GM13977 (cell line): Measurements from ENCODE around the gene ZBTB44.
"Not testable (repeated sequence)": the region's sequence is repeated elsewhere in the genome, so short reads cannot be mapped to it uniquely, and the experiment has no call there.

Source experiments
- DNase-seq: peaks from one replicate; pipeline ENCODE4 v3.0.0; 2012; ENCODE audit warnings: low spot score
- CTCF ChIP-seq: IDR thresholded peaks from 2 replicates; pipeline ENCODE4 v1.5.1; 2012; ENCODE audit warnings: mild to moderate bottlenecking, control low read depth; ENCODE audit not compliant: insufficient read depth; ENCODE audit errors: extremely low read depth, missing control alignments
- in situ Hi-C: fragments of 300-500 bp; cut with MboI; formaldehyde crosslinking; loops from one replicate; pipeline ENCODE4 v1.12.0; 2022; ENCODE audit warnings: low sequenced_read_pairs, low pct_unique_long_range_greater_than_20kb, mixed read lengths, inconsistent platforms; ENCODE audit not compliant: unreplicated experiment

The ZBTB44 gene

GRCh38 chr11:130201026-130201425, 113.7 kb downstream of the ZBTB44 start:
- in situ Hi-C loops, result loop anchor here (25.0 kb wide), 2 partner anchors 211 to 661 kb away; no protein-coding TSS in a partner anchor
- no peak for DNase-seq
- TF ChIP-seq CTCF, result no peak

- no peak for DNase-seq
- TF ChIP-seq CTCF, result no peak
- in situ Hi-C loops, result loop anchor here (25.0 kb wide), 2 partner anchors 213 to 663 kb away; no protein-coding TSS in a partner anchor
Observed at GRCh38 chr11:130199792-130200191, 114.9 kb downstream of the ZBTB44 start.

GRCh38 chr11:130198964-130199363, 115.8 kb downstream of the ZBTB44 start:
- no peak for DNase-seq
- in situ Hi-C loops, result no loop called here
- peak; percentile 7 for TF ChIP-seq CTCF

DNA sequence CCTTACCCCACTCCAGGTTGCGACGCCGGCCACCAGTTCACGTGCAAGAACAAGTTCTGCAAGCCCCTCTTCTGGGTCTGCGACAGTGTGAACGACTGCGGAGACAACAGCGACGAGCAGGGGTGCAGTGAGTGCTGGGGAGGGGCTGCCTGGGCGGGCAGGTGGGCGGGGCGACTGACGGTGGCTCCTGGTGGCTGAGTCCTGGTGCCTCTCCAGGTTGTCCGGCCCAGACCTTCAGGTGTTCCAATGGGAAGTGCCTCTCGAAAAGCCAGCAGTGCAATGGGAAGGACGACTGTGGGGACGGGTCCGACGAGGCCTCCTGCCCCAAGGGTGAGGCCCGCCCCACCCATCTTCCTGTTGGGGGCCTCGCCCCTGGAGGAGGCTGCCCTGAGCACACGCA, 116.4 kb downstream of the ZBTB44 start:
- no peak for DNase-seq
- TF ChIP-seq CTCF, result no peak
- in situ Hi-C loops, result no loop called here

DNA sequence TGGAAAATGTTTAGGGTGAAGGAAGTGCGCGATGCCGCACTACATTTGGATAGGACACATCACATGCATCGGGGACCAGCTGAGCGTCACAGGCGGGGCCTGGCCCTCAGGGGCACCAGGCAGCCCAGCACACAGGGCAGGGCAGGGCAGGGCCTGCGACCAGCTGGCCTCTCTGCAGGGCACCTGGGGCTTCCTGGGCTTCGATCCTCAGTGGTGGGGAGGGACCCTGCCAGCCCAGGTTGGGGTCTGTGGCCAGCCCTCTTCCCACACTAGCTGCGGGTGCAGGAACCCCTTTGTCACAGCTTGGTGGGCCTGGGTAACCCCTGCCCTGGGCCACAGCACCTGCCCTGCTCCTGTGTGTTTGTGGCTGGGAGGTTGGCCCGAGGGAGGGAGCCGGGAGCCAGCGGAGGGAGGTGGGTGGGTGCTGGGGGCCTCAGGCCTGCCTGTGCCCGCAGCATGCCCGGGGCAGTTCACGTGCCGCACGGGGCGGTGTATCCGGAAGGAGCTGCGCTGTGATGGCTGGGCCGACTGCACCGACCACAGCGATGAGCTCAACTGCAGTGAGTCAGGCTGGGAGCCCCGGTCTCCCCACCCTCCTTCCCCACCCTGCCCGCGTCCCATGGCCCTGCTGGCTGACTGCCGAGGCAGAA, 117.2 kb downstream of the ZBTB44 start:
- in situ Hi-C loops, result no loop called here
- no peak for TF ChIP-seq CTCF
- no peak for DNase-seq

DNA sequence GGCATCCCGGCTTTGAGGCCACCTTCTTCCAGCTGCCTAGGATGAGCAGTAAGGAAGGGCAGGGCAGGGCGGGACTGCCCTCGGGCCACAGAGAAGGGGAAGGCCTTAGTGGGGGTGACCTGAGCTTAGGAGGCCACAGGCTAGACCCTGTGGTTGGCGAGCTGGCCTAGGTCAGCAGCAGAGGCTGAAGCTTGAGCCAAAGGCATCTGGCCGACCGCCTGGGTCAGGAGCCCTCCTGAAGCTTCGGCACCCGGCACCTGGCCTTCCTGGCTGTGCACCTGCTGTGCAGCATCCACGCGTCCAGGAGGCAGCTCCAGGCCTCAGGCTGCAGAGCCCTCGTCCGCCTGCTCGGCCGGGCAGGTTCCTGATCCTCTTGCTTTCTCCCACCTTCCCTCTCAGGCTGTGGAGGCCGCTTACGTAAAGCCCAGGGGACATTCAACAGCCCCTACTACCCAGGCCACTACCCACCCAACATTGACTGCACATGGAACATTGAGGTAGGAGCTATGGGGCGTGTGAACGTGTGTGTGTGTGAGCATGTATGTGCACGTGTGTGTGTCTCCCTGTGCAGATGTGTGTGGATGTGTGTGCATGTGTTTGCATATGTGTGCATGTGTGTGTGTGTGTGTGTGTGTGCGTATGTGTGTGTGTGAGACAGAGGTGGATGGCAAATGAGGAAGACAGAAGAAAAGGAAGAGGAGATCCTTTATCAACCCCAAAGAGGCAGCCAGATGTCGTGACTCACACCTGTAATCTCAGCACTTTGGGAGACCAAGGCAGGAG, 120.3 kb downstream of the ZBTB44 start:
- TF ChIP-seq CTCF, result no peak
- no peak for DNase-seq
- in situ Hi-C loops, result no loop called here

DNA sequence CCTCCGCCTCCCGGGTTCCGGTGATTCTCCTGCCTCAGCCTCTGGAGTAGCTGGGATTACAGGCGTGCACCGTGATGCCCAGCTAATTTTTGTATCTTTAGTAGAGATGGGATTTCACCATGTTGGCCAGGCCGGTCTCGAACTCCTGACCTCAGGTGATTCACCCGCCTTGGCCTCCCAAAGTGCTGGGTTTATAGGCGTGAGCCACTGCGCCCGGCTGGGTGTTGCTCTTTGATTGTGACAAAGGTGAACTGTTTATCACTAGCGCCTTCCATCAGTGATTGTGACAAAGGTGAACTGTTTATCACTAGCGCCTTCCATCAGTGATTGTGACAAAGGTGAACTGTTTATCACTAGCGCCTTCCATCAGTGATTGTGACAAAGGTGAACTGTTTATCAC, 121.2 kb downstream of the ZBTB44 start:
- in situ Hi-C loops, DNase-seq: not testable (repeated sequence)
